Osteocyte (in vitro differentiated cells): ENCODE results near the gene TRPC6. TPM values are rescaled to one million over a fixed set of nuclear protein-coding genes. Genes with fewer than 3 reads are reported as not detected.
A peak's percentile ranks its signal among the peaks of the same experiment; 100 is the strongest.

Source experiments
- DNase-seq: peaks from one replicate; pipeline ENCODE4 v3.0.0; 2021; ENCODE audit warnings: mixed read lengths; ENCODE audit not compliant: unreplicated experiment; ENCODE audit errors: extremely low spot score
- H3K27ac Mint-ChIP-seq: one replicate; pipeline ENCODE4 v1.8.0; 2021; ENCODE audit warnings: mild to moderate bottlenecking, mixed read lengths; ENCODE audit not compliant: unreplicated experiment
- H3K27me3 Mint-ChIP-seq: one replicate; pipeline ENCODE4 v1.8.0; 2021; ENCODE audit warnings: mixed read lengths; ENCODE audit not compliant: unreplicated experiment
- H3K36me3 Mint-ChIP-seq: one replicate; pipeline ENCODE4 v1.8.0; 2021; ENCODE audit warnings: mixed read lengths; ENCODE audit not compliant: unreplicated experiment
- H3K4me1 Mint-ChIP-seq: one replicate; pipeline ENCODE4 v1.8.0; 2021; ENCODE audit warnings: mixed read lengths; ENCODE audit not compliant: unreplicated experiment
- H3K4me3 Mint-ChIP-seq: one replicate; pipeline ENCODE4 v1.8.0; 2021; ENCODE audit warnings: mild to moderate bottlenecking, moderate library complexity, mixed read lengths; ENCODE audit not compliant: unreplicated experiment
- H3K9me3 Mint-ChIP-seq: one replicate; pipeline ENCODE4 v1.8.0; 2021; ENCODE audit warnings: mixed read lengths; ENCODE audit not compliant: unreplicated experiment
- CTCF ChIP-seq: fragments of 200-600 bp; sonication (generic); IDR thresholded peaks from 2 replicates; pipeline ENCODE4 v1.5.0; 2021; ENCODE audit warnings: antibody characterized with exemption, mild to moderate bottlenecking, moderate library complexity
- microRNA-seq: library from miRNA; unstranded; fragments of <30 nt; microRNA quantifications from one replicate; pipeline ENCODE4 v1.1.0, GENCODE V29; 2020; ENCODE audit not compliant: unreplicated experiment
- total RNA-seq: library from RNA; stranded (reverse); gene quantifications from 2 replicates; pipeline ENCODE4 v1.2.1, GENCODE V29; 2021

Gene TRPC6
- total RNA-seq, 1 donor from 2014 or later, result 40.7 TPM

DNA sequence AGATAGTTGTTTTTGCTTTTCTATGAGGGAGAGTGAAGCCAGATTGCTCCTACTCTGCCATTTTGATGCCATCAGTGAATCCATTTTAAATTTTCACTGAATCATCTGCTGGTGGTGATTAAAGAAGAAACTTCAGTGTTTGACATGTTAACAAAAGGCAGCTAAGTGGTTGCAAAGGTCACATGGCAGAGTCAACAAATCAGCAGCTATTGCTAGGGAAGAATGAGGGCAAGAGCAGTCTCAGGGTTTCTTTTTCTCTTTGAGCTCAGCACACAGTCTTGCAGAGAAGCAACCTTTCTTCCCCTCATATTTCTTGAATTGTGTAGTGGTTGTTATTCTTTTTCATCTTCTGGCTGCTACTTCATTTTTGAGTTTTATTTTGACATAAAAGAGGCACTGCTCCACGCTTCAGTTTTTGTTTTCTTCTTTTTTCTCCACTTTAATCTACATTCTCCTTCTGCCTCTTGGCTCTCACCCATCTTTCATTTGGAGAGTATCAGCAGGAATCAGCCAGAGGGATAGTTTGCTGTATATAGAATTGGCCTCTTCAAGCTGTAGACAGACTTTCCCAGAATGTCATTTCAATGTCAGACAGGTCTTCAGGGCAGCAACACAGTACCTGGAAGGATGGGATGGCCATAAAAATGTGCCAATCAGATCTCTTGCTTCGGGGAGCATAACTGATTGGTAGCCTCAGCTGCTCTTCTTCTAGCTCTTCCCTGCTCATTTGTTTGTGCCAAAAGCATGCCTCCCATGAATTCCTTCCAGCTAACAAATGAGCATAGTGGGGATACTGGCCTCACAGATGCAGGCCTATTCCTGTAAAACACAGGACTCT lies 153.9 kb downstream of the TRPC6 start:
- Mint-ChIP-seq H3K36me3 (peaks cover 9% of the 10 kb centered on the region), H3K27me3 (peaks cover 15% of the 10 kb centered on the region), H3K4me3 (no peak overlapping the region), H3K27ac (peak overlapping the region; percentile 35), H3K9me3 (peaks cover 22% of the 10 kb centered on the region), H3K4me1 (peaks cover 31% of the 10 kb centered on the region)
- no peak for DNase-seq
- TF ChIP-seq CTCF, result no peak

DNA sequence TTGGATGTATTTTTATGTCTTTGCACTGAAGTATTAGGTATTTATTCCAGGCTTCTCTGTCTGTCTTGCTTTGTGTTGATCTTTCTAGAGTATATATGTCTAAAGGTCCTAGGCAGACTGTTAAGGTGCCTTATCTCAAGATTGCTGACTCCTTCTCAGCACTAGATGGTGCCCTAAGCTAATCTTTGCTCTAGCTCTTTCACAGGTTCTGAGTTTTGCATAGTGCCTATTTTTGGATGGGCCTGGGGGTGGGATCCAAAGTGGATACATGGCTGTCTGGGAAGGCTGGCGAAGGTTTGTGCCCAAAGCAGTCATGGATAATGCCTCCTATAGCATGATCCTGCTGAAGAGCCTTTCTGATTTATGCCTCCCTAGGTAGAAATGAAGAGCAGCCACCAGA lies 154.9 kb downstream of the TRPC6 start:
- Mint-ChIP-seq H3K4me3 (no peak overlapping the region), H3K4me1 (peaks cover 31% of the 10 kb centered on the region), H3K27ac (no peak overlapping the region), H3K9me3 (peaks cover 22% of the 10 kb centered on the region), H3K27me3 (peaks cover 16% of the 10 kb centered on the region), H3K36me3 (peaks cover 9% of the 10 kb centered on the region)
- peak; percentile 62 for TF ChIP-seq CTCF
- no peak for DNase-seq

- H3K27me3 Mint-ChIP-seq, result peaks cover 66% of the 10 kb centered on the region
- no peak for TF ChIP-seq CTCF
- H3K36me3 Mint-ChIP-seq, result no peaks in the 10 kb centered on the region
- no peak overlapping the region for H3K4me3 Mint-ChIP-seq
- no peaks in the 10 kb centered on the region for H3K9me3 Mint-ChIP-seq
- H3K4me1 Mint-ChIP-seq, result no peaks in the 10 kb centered on the region
- H3K27ac Mint-ChIP-seq, result no peak overlapping the region
- no peak for DNase-seq
Measured at GRCh38 chr11:101407324-101407723, 176.5 kb downstream of the TRPC6 start.

Small RNA genes lying within 50 kb of the gene (microRNA-seq; reads per million reads assigned to microRNA genes)
- not detected for gene MIR3920
